CD4-positive, alpha-beta T cell (primary cell): ENCODE results near the gene ZNF493. TPM values are rescaled to one million over a fixed set of nuclear protein-coding genes. Genes with fewer than 3 reads are reported as not detected.

Source experiments
- ATAC-seq: fragments of 200-7000 bp; cut with Tn5 transposase; one replicate; pipeline ENCODE4 v1.10.0; 2022; ENCODE audit warnings: mild to moderate bottlenecking; ENCODE audit not compliant: poor library complexity
- CTCF ChIA-PET: fragments of 350-600 bp; sonication (Branson Sonifier 250); formaldehyde crosslinking; loops from one replicate; lab custom pipeline; 2021; ENCODE audit warnings: antibody characterized with exemption, inconsistent platforms; lab: Charles Lee
- POLR2A ChIA-PET: fragments of 350-600 bp; sonication (Branson Sonifier 250); formaldehyde crosslinking; loops from one replicate; lab custom pipeline; 2021; ENCODE audit warnings: antibody characterized with exemption, inconsistent platforms; lab: Charles Lee
- DNase-seq, 14 experiments: peaks; one replicate each; pipeline ENCODE4 v3.0.0-alpha.2; 2013 to 2020; ENCODE audit warnings: mixed read lengths in 2 of 14
- H3K27ac ChIP-seq, 2 donors: one replicate each; pipeline versions ENCODE4 v1.5.1 to v1.7.0; 2013; ENCODE audit warnings: low read length in 2 of 2, low read depth in 1 of 2, mild to moderate bottlenecking in 1 of 2
- H3K27me3 ChIP-seq, 2 experiments: 1 replicate in 1 of 2; 2 replicates in 1 of 2; pipeline versions ENCODE4 v1.6.1 to v1.7.0; 2013; ENCODE audit warnings: low read length in 2 of 2, control low read depth in 1 of 2, mild to moderate bottlenecking in 1 of 2, moderate library complexity in 1 of 2; ENCODE audit not compliant: insufficient read depth in 2 of 2, control insufficient read depth in 1 of 2
- H3K36me3 ChIP-seq: one replicate; pipeline ENCODE4 v1.6.1; 2013; ENCODE audit warnings: low read length, control low read depth; ENCODE audit not compliant: insufficient read depth
- H3K4me1 ChIP-seq: one replicate; pipeline ENCODE4 v1.6.1; 2013; ENCODE audit warnings: low read length, control low read depth; ENCODE audit not compliant: insufficient read depth
- H3K4me3 ChIP-seq: one replicate; pipeline ENCODE4 v1.5.1; 2013; ENCODE audit warnings: mild to moderate bottlenecking, low read length, moderate library complexity
- H3K9me3 ChIP-seq, 2 experiments: 1 replicate in 1 of 2; 2 replicates in 1 of 2; pipeline versions ENCODE4 v1.6.1 to v1.7.0; 2013; ENCODE audit warnings: low read length in 2 of 2, mild to moderate bottlenecking in 2 of 2, control low read depth in 1 of 2, moderate library complexity in 1 of 2; ENCODE audit not compliant: control insufficient read depth in 1 of 2, insufficient read depth in 1 of 2
- H3K27ac Mint-ChIP-seq: one replicate; pipeline ENCODE4 v1.8.0; 2020; ENCODE audit warnings: mixed read lengths
- H3K27me3 Mint-ChIP-seq: one replicate; pipeline ENCODE4 v1.8.0; 2021; ENCODE audit warnings: mixed read lengths
- H3K36me3 Mint-ChIP-seq: one replicate; pipeline ENCODE4 v1.8.0; 2021; ENCODE audit warnings: low read depth, mixed read lengths
- H3K4me1 Mint-ChIP-seq: one replicate; pipeline ENCODE4 v1.8.0; 2021; ENCODE audit warnings: low read depth, mixed read lengths
- H3K4me3 Mint-ChIP-seq: one replicate; pipeline ENCODE4 v1.8.0; 2020; ENCODE audit warnings: mild to moderate bottlenecking, mixed read lengths
- H3K9me3 Mint-ChIP-seq: one replicate; pipeline ENCODE4 v1.8.0; 2020; ENCODE audit warnings: mixed read lengths
- CTCF ChIP-seq: fragments of 200-600 bp; IDR thresholded peaks from one replicate; pipeline ENCODE4 v1.8.0; 2022; ENCODE audit warnings: antibody characterized with exemption, mild to moderate bottlenecking
- intact Hi-C, 2 experiments: fragments of 100-400 bp; cut with DNase I in 1 of 2; cut with micrococcal nuclease in 1 of 2; formaldehyde crosslinking; loops; one replicate each; pipeline versions ENCODE4 v1.15.1 to v1.9.0; 2023 to 2025; cut with DNase I, micrococcal nuclease
- total RNA-seq, 174 experiments: library from RNA in 2 of 174; stranded (reverse) in 2 of 174; gene quantifications; one replicate each; pipeline ENCODE4 v1.2.3 and lab custom pipeline; 2021 to 2026

Gene ZNF493
- total RNA-seq, 2 experiments from 2014 or later, result 39.5 to 41.2 TPM

- H3K27me3 Mint-ChIP-seq, result peaks cover under 1% of the 10 kb centered on the region
- no peaks in the 10 kb centered on the region for H3K4me1 Mint-ChIP-seq
- peaks cover 0 to 26% of the 10 kb centered on the region in 2 experiments for H3K9me3 ChIP-seq
- H3K9me3 Mint-ChIP-seq, result no peaks in the 10 kb centered on the region
- H3K27ac Mint-ChIP-seq, result no peak overlapping the region
- no peak overlapping the region for H3K4me3 ChIP-seq
- ChIA-PET CTCF (interaction anchor here (0.7 kb wide), 1 partner anchor 15 kb away, joined by 3 read pairs; no protein-coding TSS in a partner anchor), POLR2A (no interaction called here)
- no peaks in the 10 kb centered on the region for H3K4me1 ChIP-seq
- intact Hi-C loops, result no loop called here
- no peak for TF ChIP-seq CTCF
- no peaks in the 10 kb centered on the region for H3K36me3 ChIP-seq
- no peak overlapping the region for H3K4me3 Mint-ChIP-seq
- ATAC-seq (no peak), DNase-seq (peak in 1 of 14 experiments; percentile 5)
- no peak overlapping the region for H3K27ac ChIP-seq
- H3K36me3 Mint-ChIP-seq, result peaks cover 6% of the 10 kb centered on the region
- H3K27me3 ChIP-seq, result peaks cover 0 to under 1% of the 10 kb centered on the region in 2 experiments
Observed at GRCh38 chr19:21468791-21469190, 71.9 kb downstream of the ZNF493 start.

DNA sequence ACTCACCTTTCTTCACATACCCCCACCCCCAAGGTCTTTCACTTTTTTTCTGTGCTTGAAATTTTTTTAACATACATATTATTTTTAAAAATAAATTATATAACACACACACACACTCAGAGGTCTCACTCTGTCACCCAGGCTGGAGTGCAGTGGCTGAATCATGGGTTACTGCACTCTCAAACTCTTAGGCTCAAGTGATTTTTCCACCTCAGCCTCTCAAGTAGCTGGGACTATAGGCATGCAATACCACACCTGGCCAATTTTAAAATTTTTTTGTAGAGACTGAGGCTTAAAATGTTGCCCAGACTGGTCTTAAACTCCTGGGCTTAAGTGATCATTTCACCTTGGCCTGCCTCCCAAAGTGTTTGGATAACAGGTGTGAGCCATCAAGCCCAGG lies 75.6 kb downstream of the ZNF493 start:
- peaks cover 19% of the 10 kb centered on the region for H3K27me3 Mint-ChIP-seq
- no peaks in the 10 kb centered on the region for H3K36me3 ChIP-seq
- intact Hi-C loops, result no loop called here
- CTCF ChIA-PET, result no interaction called here
- peaks cover 0 to 27% of the 10 kb centered on the region in 2 experiments for H3K9me3 ChIP-seq
- no peak for ATAC-seq
- no peak for TF ChIP-seq CTCF
- peaks cover 0 to 6% of the 10 kb centered on the region in 2 experiments for H3K27me3 ChIP-seq
- no peak overlapping the region for H3K27ac Mint-ChIP-seq
- POLR2A ChIA-PET, result no interaction called here
- H3K36me3 Mint-ChIP-seq, result no peaks in the 10 kb centered on the region
- H3K27ac ChIP-seq, result no peak overlapping the region
- H3K4me1 Mint-ChIP-seq, result peaks cover 10% of the 10 kb centered on the region
- H3K9me3 Mint-ChIP-seq, result no peaks in the 10 kb centered on the region
- H3K4me1 ChIP-seq, result peaks cover 9% of the 10 kb centered on the region
- H3K4me3 ChIP-seq, result no peak overlapping the region
- DNase-seq, result no peak
- no peak overlapping the region for H3K4me3 Mint-ChIP-seq

DNA sequence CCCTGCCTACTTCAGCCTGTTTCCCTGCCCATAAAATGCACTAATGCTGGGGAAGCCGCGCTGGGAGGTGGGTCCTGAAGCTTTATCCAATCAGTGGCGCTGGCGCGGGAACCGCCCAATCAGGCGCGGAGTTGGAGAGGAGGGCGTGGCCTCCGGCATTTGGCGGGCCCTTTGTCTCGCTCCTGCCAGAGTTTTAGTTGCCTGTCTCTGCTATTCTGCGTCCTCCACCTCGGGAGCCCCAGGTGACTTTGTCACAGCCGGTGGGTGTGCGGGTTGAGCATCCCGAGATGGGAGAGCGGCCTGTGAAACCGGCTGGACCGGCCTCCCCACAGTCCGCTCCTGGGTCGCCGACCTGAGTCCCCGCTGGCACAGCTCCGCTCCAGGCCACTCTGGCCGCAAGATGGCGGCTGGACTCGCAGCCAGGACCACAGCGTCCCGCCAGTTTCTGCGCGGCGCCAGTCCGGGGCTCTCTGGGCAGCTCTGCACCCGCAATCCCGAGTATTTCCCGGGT lies 77.8 kb downstream of the ZNF493 start:
- intact Hi-C loops, result no loop called here
- peak; percentile 100 for ATAC-seq
- CTCF ChIA-PET, result no interaction called here

More for the DNA sequence above, 77.8 kb downstream of the ZNF493 start:
- Histone ChIP-seq H3K4me1 (peaks cover 9% of the 10 kb centered on the region), H3K27me3 (peaks cover 0 to 6% of the 10 kb centered on the region in 2 experiments), H3K4me3 (peak overlapping the region; percentile 58), H3K9me3 (peaks cover 0 to 27% of the 10 kb centered on the region in 2 experiments), H3K27ac (no peak overlapping the region), H3K36me3 (no peaks in the 10 kb centered on the region)
- Mint-ChIP-seq H3K36me3 (no peaks in the 10 kb centered on the region), H3K27me3 (peaks cover 19% of the 10 kb centered on the region), H3K27ac (no peak overlapping the region), H3K4me1 (peaks cover 10% of the 10 kb centered on the region), H3K4me3 (peak overlapping the region; percentile 69), H3K9me3 (no peaks in the 10 kb centered on the region)
- DNase-seq, result peak; percentile 26 to 84 (median 63)
- POLR2A ChIA-PET, result no interaction called here
- no peak for TF ChIP-seq CTCF

Other genes with a start within 250 kb of the ZNF493 start
- 10 to 100 TPM; 15.5 to 16.4 TPM for gene ZNF708, start 67.7 kb upstream of the ZNF493 start, total RNA-seq
- gene ZNF738, start 38.1 kb upstream of the ZNF493 start, total RNA-seq, result 1 to 10 TPM; 4.7 to 5.0 TPM
- 1 to 10 TPM; 8.0 to 9.2 TPM for gene ZNF429, start 108.5 kb downstream of the ZNF493 start, total RNA-seq